Hindlimb muscle (tissue), 1 donor: ENCODE results near the gene ACOXL. TPM values are rescaled to one million over a fixed set of nuclear protein-coding genes. Genes with fewer than 3 reads are reported as not detected.

Experiments used
- polyA plus RNA-seq: library from polyadenylated mRNA; unstranded; fragments of 120-200 nt; gene quantifications from one replicate; pipeline ENCODE4 v1.2.1, GENCODE V29; 2013; ENCODE audit not compliant: insufficient read length

The ACOXL gene
- polyA plus RNA-seq, 1 donor: 0.32 TPM

Other genes with a start within 250 kb of the ACOXL start
- 19.6 TPM for gene RGPD6, start 155.4 kb upstream of the ACOXL start, polyA plus RNA-seq
- gene BUB1, start 54.5 kb upstream of the ACOXL start, polyA plus RNA-seq: 8.7 TPM